Epithelial cell of esophagus (primary cell): ENCODE data around the gene MAP1B.
A peak's percentile ranks its signal among the peaks of the same experiment; 100 is the strongest.

ENCODE experiments used
- DNase-seq: peaks from one replicate; pipeline ENCODE4 v3.0.0; 2010; ENCODE audit warnings: low read depth
- H3K4me3 ChIP-seq: 2 replicates; pipeline ENCODE4 v1.5.1; 2011; ENCODE audit warnings: mild to moderate bottlenecking, low read length, control low read depth
- CTCF ChIP-seq: IDR thresholded peaks from 2 replicates; pipeline ENCODE4 v1.5.1; 2011; ENCODE audit warnings: low read depth, mild to moderate bottlenecking, low read length, control low read depth, inconsistent platforms; ENCODE audit not compliant: insufficient read depth; ENCODE audit errors: missing control alignments

Gene MAP1B

DNA sequence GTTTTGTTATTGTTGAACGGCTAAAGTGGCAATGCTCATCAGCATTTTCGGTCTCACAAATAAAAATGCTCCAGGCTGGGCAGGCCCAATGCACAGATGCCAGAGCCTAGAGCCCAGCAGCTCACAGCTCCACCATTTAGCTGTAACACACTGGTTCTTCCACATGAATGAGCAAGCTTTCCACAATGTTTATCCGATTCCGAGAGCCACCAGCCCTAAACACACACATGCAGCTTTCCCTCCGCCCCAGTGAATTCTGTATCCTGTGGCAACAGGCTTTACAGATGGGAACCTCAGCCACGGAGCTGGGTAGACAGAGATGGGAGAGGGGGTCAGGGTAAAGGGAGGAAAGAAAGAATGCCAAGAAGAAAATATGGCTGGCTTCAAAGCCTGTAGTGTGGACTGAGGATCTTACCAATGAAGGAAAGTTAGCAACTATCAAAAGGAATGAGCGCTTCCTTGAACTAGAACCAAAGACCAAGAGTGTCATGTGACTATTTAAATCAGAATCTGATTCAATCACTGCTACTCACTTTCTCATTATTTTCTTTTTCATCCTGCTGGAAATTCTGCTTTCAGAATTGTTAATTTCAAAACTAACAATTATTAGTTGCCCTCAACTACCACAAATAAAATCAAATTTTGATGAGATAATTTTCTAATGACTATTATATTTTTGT lies 135.7 kb downstream of the MAP1B start:
- TF ChIP-seq CTCF: no peak
- DNase-seq: no peak
- no peak overlapping the region for H3K4me3 ChIP-seq

DNA sequence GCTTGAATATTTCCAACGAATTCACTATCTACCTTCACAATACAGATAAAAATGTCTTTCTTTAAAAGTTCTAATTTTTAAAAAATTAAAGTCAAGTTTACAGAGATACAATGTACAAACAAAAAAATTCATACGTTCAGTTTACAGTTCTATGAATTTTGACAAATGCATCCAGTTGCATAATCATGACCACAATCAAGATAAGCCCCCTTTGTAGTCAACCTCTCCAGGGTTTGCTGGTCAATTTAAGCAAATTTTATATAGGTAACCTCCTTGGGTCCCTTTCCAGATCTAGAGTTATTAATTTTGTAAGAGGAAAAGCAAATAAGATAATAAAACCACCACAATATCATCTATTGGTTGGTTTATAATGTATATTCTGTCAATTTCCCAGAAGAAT lies 136.4 kb downstream of the MAP1B start:
- DNase-seq: no peak
- TF ChIP-seq CTCF: no peak
- no peak overlapping the region for H3K4me3 ChIP-seq

DNA sequence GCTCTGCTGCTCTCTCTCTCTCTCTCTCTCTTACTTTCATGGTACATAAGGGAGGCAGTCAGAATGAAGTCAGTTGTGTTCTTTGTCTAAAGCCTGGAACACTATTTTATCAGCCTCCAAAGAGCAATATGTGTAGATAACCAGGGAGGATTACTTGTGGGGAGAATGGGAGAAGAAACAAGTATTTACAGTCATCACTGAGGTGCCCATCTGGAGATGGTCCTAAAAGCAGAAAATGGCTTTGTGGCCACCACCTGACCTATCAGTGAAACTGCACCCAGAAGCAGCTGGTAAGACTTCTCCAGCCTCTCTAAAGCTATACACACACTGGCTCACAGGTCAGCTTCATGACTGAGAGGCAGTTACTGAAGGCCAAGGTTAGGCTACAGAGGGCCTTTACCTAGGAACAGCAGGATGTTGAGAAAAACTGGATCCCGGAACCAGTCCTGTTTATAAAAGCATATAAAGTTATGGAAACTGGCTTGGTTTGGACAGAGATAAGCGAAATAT lies 137.6 kb downstream of the MAP1B start:
- TF ChIP-seq CTCF: peak; percentile 55
- DNase-seq: peak; percentile 57
- no peak overlapping the region for H3K4me3 ChIP-seq

DNA sequence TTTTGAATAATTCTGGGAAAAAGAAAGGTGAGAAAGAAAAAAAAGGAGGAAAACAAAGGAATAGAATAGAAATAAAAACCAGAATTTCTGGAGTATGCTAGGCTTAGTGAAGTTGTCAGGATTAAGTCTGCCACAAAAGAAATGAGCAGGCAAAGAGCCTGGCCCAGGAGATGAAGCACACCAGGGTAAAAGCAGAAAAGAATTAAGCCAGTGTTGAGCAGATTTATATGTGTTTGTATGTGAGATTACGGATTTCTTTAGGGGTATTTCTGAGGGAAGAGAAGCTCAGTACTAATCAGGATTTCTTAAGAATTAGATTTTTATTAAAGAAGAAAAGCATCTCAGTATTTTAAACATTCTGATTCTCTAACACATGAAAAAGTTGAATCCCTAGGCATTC lies 138.3 kb downstream of the MAP1B start:
- no peak for TF ChIP-seq CTCF

GRCh38 chr5:72245951-72246532 lies 138.8 kb downstream of the MAP1B start:
- peak; percentile 50 for TF ChIP-seq CTCF
- peak; percentile 54 for DNase-seq
- H3K4me3 ChIP-seq: no peak overlapping the region

More for the DNA sequence above, 138.3 kb downstream of the MAP1B start:
- no peak overlapping the region for H3K4me3 ChIP-seq
- DNase-seq: no peak

DNA sequence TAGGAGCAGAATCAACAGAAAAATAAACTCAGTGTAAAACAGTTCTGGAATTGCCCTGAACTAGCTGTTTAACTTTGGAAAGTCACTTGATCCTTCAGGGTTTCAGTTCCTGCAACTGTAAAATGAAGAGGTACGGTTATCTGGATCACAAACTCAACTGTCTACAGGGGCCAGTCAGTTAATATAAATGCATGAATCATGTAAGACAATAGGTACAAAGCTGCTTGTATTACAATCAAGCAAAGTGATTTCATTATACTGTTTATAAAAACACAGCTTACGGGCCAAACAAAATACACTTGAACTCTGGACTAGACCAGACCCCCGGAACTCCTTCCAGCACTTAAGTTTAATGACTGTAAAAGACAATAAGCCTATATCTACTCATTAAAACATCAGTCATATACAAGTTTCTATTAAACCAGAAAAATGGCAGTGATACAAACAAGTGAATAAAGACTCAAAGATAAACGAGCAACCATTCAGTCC lies 139.7 kb downstream of the MAP1B start:
- DNase-seq: peak; percentile 52
- H3K4me3 ChIP-seq: no peak overlapping the region
- TF ChIP-seq CTCF: no peak
